ENCODE results near the gene FYN.
"Not testable (repeated sequence)": the region's sequence is repeated elsewhere in the genome, so short reads cannot be mapped to it uniquely, and the experiment has no call there.

FYN gene

GRCh38 chr6:111660531-111660930 lies 212.7 kb downstream of the FYN start:
- DNase-seq (ENCODE audit: low spot score): no peak

GRCh38 chr6:111658462-111659154 lies 214.6 kb downstream of the FYN start:
- no peak for DNase-seq (ENCODE audit: low spot score)

GRCh38 chr6:111657146-111657545 lies 216.1 kb downstream of the FYN start:
- DNase-seq (ENCODE audit: low spot score): no peak

GRCh38 chr6:111653979-111654378 lies 219.3 kb downstream of the FYN start:
- no peak for DNase-seq (ENCODE audit: low spot score)

GRCh38 chr6:111653434-111653833 lies 219.8 kb downstream of the FYN start:
- no peak for DNase-seq (ENCODE audit: low spot score)

- no peak for DNase-seq (ENCODE audit: low spot score)
Measured at GRCh38 chr6:111652156-111652555, 221.1 kb downstream of the FYN start.

GRCh38 chr6:111651185-111652034 lies 221.8 kb downstream of the FYN start:
- no peak for DNase-seq (ENCODE audit: low spot score)

- no peak for DNase-seq (ENCODE audit: low spot score)
Measured at GRCh38 chr6:111650049-111650448, 223.2 kb downstream of the FYN start.

GRCh38 chr6:111648100-111648499 lies 225.2 kb downstream of the FYN start:
- DNase-seq (ENCODE audit: low spot score): no peak

- DNase-seq (ENCODE audit: low spot score): no peak
Measured at GRCh38 chr6:111646942-111647341, 226.3 kb downstream of the FYN start.

GRCh38 chr6:111646034-111646433 lies 227.2 kb downstream of the FYN start:
- DNase-seq (ENCODE audit: low spot score): no peak

- DNase-seq (ENCODE audit: low spot score): no peak
Measured at GRCh38 chr6:111644893-111645430, 228.3 kb downstream of the FYN start.

- DNase-seq (ENCODE audit: low spot score): no peak
Measured at GRCh38 chr6:111642463-111643158, 230.6 kb downstream of the FYN start.

GRCh38 chr6:111639266-111639665 lies 234.0 kb downstream of the FYN start:
- no peak for DNase-seq (ENCODE audit: low spot score)

GRCh38 chr6:111634981-111635380 lies 238.3 kb downstream of the FYN start:
- DNase-seq (ENCODE audit: low spot score): not testable (repeated sequence)

- no peak for DNase-seq (ENCODE audit: low spot score)
Measured at GRCh38 chr6:111633822-111634221, 239.4 kb downstream of the FYN start.

GRCh38 chr6:111632468-111633247 lies 240.6 kb downstream of the FYN start:
- DNase-seq (ENCODE audit: low spot score): no peak

GRCh38 chr6:111631903-111632460 lies 241.3 kb downstream of the FYN start:
- no peak for DNase-seq (ENCODE audit: low spot score)

GRCh38 chr6:111631018-111631417 lies 242.2 kb downstream of the FYN start:
- no peak for DNase-seq (ENCODE audit: low spot score)

- DNase-seq (ENCODE audit: low spot score): no peak
Measured at GRCh38 chr6:111628142-111628850, 245.0 kb downstream of the FYN start.

GRCh38 chr6:111626441-111626840 lies 246.8 kb downstream of the FYN start:
- DNase-seq (ENCODE audit: low spot score): no peak

All from ecto neural progenitor cell (in vitro differentiated cells).